Activated T-cell treated with anti-CD3 and anti-CD28 coated beads, Interleukin-2, amount 50 U/mL, for 72 hours (primary cell): ENCODE measurements around the gene SDK2. TPM values are rescaled to one million over a fixed set of nuclear protein-coding genes. Genes with fewer than 3 reads are reported as not detected.

Source experiments
- ATAC-seq, 2 donors: fragments of 150-1000 bp; cut with Tn5 transposase; replicated peaks in 1 of 2; 2 replicates each; pipeline ENCODE4 v1.10.0; 2021; ENCODE audit warnings: moderate library complexity in 2 of 2, mild to moderate bottlenecking in 1 of 2
- DNase-seq, 2 donors: peaks; one replicate each; pipeline ENCODE4 v3.0.0; 2021 to 2022; ENCODE audit warnings: mixed read lengths in 1 of 2
- H3K27ac Mint-ChIP-seq: one replicate; pipeline ENCODE4 v1.8.0; 2022; ENCODE audit warnings: mild to moderate bottlenecking, moderate library complexity, mixed read lengths
- H3K27me3 Mint-ChIP-seq: one replicate; pipeline ENCODE4 v1.8.0; 2022; ENCODE audit warnings: low read depth, mixed read lengths
- H3K36me3 Mint-ChIP-seq, 2 donors: one replicate each; pipeline ENCODE4 v1.8.0; 2022; ENCODE audit warnings: mixed read lengths in 2 of 2, mild to moderate bottlenecking in 1 of 2; ENCODE audit not compliant: insufficient read depth in 2 of 2
- H3K4me1 Mint-ChIP-seq: one replicate; pipeline ENCODE4 v1.8.0; 2022; ENCODE audit warnings: low read depth, mixed read lengths
- H3K4me3 Mint-ChIP-seq, 2 donors: one replicate each; pipeline ENCODE4 v1.8.0; 2022; ENCODE audit warnings: mild to moderate bottlenecking in 2 of 2, mixed read lengths in 2 of 2, moderate library complexity in 2 of 2
- H3K9me3 Mint-ChIP-seq, 2 donors: one replicate each; pipeline ENCODE4 v1.8.0; 2022; ENCODE audit warnings: mixed read lengths in 2 of 2
- total RNA-seq, 2 donors: library from RNA; stranded (reverse); gene quantifications; one replicate each; pipeline ENCODE4 v1.2.3, GENCODE V29; 2022

The SDK2 gene, protein sequence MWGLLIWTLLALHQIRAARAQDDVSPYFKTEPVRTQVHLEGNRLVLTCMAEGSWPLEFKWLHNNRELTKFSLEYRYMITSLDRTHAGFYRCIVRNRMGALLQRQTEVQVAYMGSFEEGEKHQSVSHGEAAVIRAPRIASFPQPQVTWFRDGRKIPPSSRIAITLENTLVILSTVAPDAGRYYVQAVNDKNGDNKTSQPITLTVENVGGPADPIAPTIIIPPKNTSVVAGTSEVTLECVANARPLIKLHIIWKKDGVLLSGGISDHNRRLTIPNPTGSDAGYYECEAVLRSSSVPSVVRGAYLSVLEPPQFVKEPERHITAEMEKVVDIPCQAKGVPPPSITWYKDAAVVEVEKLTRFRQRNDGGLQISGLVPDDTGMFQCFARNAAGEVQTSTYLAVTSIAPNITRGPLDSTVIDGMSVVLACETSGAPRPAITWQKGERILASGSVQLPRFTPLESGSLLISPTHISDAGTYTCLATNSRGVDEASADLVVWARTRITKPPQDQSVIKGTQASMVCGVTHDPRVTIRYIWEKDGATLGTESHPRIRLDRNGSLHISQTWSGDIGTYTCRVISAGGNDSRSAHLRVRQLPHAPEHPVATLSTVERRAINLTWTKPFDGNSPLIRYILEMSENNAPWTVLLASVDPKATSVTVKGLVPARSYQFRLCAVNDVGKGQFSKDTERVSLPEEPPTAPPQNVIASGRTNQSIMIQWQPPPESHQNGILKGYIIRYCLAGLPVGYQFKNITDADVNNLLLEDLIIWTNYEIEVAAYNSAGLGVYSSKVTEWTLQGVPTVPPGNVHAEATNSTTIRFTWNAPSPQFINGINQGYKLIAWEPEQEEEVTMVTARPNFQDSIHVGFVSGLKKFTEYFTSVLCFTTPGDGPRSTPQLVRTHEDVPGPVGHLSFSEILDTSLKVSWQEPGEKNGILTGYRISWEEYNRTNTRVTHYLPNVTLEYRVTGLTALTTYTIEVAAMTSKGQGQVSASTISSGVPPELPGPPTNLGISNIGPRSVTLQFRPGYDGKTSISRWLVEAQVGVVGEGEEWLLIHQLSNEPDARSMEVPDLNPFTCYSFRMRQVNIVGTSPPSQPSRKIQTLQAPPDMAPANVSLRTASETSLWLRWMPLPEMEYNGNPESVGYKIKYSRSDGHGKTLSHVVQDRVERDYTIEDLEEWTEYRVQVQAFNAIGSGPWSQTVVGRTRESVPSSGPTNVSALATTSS (N-terminal part only)
- total RNA-seq = under 1 TPM; 0.26 to 0.44 TPM

- peak; percentile 27 to 48 for ATAC-seq
- peaks cover 26% of the 10 kb centered on the region for H3K27me3 Mint-ChIP-seq
- no peaks in the 10 kb centered on the region for H3K9me3 Mint-ChIP-seq
- H3K36me3 Mint-ChIP-seq = no peaks in the 10 kb centered on the region
- no peak within 1 kb of the TSS for H3K27ac Mint-ChIP-seq
- peak within 1 kb of the TSS; percentile 73 to 91 for H3K4me3 Mint-ChIP-seq
- peak; percentile 8 to 9 for DNase-seq
- H3K4me1 Mint-ChIP-seq = peaks cover 18% of the 10 kb centered on the region
Observed at GRCh38 chr17:73644145-73645049, at the start of gene SDK2. Gene SDK2, minus strand, starts transcription at chr17:73644445. Its CDS starts 357 bp downstream, at chr17:73644088.

DNA sequence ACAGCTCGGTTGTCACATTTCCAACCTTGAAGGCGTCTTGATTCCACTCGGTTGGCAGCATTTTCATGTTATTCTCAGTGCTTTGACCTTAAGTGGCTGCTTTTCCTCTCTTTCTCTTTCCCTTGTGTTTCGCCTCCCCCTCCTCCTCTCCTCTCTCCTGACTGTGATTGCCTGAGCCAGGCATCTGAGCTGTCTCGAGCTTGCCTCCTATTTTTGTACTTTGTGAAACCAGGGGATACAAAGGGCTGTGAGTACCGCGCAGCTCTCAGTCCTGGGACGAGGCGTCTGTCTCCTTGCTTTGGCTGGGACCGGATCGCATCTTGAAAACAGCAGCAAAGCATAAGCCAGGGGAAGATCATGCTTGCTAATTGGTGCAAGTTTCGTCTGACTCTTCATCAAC is 48.8 kb upstream of the SDK2 start:
- Mint-ChIP-seq H3K27me3 (no peaks in the 10 kb centered on the region), H3K27ac (no peak overlapping the region), H3K36me3 (no peaks in the 10 kb centered on the region), H3K9me3 (peaks cover 6 to 9% of the 10 kb centered on the region in 2 donors), H3K4me1 (no peaks in the 10 kb centered on the region), H3K4me3 (no peak overlapping the region)
- DNase-seq (no peak), ATAC-seq (no peak)

DNA sequence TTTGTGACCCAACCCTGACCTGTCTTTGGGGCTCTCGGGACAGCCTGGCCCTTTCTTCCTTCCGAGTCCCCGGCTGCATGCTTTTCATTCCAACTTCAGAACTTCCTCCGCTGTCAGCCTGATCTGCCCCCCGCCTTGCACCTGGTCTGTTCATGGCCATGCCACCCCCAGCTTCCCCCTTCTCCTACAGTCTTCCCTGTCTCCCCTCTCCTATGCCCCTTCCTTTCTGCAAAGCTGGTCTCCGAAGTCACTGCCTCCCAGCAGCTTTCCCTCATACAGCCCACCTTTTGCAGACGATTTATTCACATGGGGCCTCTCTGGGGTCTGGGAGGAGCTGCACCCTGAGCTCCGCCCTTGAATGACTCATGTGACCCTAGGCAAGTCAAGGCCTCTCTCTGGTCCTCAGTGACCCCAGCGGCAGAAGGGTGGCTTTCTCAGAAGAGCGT is 47.1 kb upstream of the SDK2 start:
- Mint-ChIP-seq H3K9me3 (peaks cover 3 to 6% of the 10 kb centered on the region in 2 donors), H3K27me3 (no peaks in the 10 kb centered on the region), H3K27ac (no peak overlapping the region), H3K4me3 (no peak overlapping the region), H3K4me1 (no peaks in the 10 kb centered on the region), H3K36me3 (no peaks in the 10 kb centered on the region)
- no peak for DNase-seq
- no peak for ATAC-seq

- no peak for DNase-seq
- H3K4me3 Mint-ChIP-seq = no peak overlapping the region
- no peaks in the 10 kb centered on the region for H3K4me1 Mint-ChIP-seq
Observed at GRCh38 chr17:73690676-73691075, 46.4 kb upstream of the SDK2 start.

DNA sequence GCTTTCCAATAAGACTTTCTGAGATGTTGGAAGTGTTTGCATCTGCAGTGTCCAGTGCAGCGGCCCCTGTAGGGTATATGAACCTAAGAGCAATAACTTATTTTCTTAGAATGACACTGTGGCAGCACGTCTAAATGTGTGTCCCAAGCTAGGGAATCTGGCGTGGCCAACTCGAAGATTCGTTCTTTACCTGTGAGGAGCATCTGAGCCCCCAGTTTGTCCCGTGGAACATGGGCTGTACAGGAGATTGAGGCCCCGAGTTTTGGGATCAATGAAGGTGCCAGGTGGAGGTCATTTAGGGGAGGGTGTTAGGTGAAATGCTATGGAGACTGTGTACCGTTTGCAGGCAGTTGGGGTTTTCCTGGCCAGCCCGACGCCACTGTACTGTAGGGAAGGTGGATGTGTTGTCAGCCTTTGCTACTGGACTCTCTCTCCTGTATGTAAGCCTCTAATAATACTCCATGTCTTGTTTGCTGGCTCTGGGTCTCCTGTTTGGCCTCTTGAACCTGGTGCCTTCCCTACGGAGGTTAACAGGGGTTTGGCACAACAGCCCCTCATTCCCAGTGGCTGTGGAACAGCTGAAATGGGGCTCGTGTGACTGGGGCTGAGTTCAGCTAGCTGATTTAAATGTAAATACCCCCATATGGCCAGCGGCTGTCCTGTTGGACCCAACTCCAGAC is 45.5 kb upstream of the SDK2 start:
- ATAC-seq = no peak
- no peak overlapping the region for H3K27ac Mint-ChIP-seq
- H3K36me3 Mint-ChIP-seq = no peaks in the 10 kb centered on the region
- H3K9me3 Mint-ChIP-seq = no peaks in the 10 kb centered on the region
- no peaks in the 10 kb centered on the region for H3K27me3 Mint-ChIP-seq
- no peak overlapping the region for H3K4me3 Mint-ChIP-seq
- DNase-seq = no peak
- no peaks in the 10 kb centered on the region for H3K4me1 Mint-ChIP-seq

More at GRCh38 chr17:73690676-73691075, 46.4 kb upstream of the SDK2 start:
- H3K27me3 Mint-ChIP-seq = no peaks in the 10 kb centered on the region
- ATAC-seq = no peak
- H3K9me3 Mint-ChIP-seq = no peaks in the 10 kb centered on the region
- no peaks in the 10 kb centered on the region for H3K36me3 Mint-ChIP-seq
- no peak overlapping the region for H3K27ac Mint-ChIP-seq

GRCh38 chr17:73686961-73687360 is 42.7 kb upstream of the SDK2 start:
- Mint-ChIP-seq H3K27me3 (no peaks in the 10 kb centered on the region), H3K4me1 (no peaks in the 10 kb centered on the region), H3K36me3 (peaks cover 4 to 6% of the 10 kb centered on the region in 2 donors), H3K4me3 (no peak overlapping the region), H3K9me3 (peaks cover 3 to 5% of the 10 kb centered on the region in 2 donors), H3K27ac (no peak overlapping the region)
- ATAC-seq (no peak), DNase-seq (no peak)

GRCh38 chr17:73686126-73686525 is 41.9 kb upstream of the SDK2 start:
- H3K9me3 Mint-ChIP-seq = peaks cover 8 to 10% of the 10 kb centered on the region in 2 donors
- no peak overlapping the region for H3K27ac Mint-ChIP-seq
- peaks cover 7 to 8% of the 10 kb centered on the region in 2 donors for H3K36me3 Mint-ChIP-seq
- H3K4me3 Mint-ChIP-seq = no peak overlapping the region
- no peaks in the 10 kb centered on the region for H3K27me3 Mint-ChIP-seq
- H3K4me1 Mint-ChIP-seq = no peaks in the 10 kb centered on the region
- DNase-seq (no peak), ATAC-seq (no peak)

GRCh38 chr17:73684183-73684582 is 39.9 kb upstream of the SDK2 start:
- Mint-ChIP-seq H3K9me3 (peaks cover 10 to 14% of the 10 kb centered on the region in 2 donors), H3K27ac (no peak overlapping the region), H3K27me3 (no peaks in the 10 kb centered on the region), H3K4me1 (no peaks in the 10 kb centered on the region), H3K36me3 (peaks cover 7 to 8% of the 10 kb centered on the region in 2 donors), H3K4me3 (no peak overlapping the region)
- ATAC-seq = no peak
- DNase-seq = no peak

DNA sequence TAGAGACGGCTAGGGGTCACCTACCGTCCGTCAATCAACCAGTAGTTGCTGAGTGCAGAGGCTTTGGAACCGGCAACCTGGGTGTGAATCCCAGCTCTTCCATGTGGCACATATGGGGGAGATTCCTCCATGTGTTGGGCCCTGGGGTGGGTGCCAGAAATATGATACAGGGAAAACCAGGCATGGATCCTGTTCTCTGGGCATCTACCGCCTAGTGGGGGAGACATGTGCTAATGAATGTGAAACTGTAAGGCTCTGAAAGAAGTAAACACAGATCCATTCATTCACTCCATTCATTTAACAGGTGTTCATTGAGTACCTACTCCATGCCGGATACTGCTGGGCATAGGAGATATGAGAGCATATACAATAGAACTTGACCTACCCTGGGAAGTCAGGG is 39.5 kb upstream of the SDK2 start:
- H3K27me3 Mint-ChIP-seq = no peaks in the 10 kb centered on the region
- H3K4me1 Mint-ChIP-seq = no peaks in the 10 kb centered on the region
- peaks cover 10 to 14% of the 10 kb centered on the region in 2 donors for H3K9me3 Mint-ChIP-seq
- H3K27ac Mint-ChIP-seq = no peak overlapping the region
- H3K36me3 Mint-ChIP-seq = peaks cover 7 to 8% of the 10 kb centered on the region in 2 donors
- DNase-seq = no peak
- ATAC-seq = no peak
- H3K4me3 Mint-ChIP-seq = no peak overlapping the region

GRCh38 chr17:73681946-73682345 is 37.7 kb upstream of the SDK2 start:
- ATAC-seq (no peak), DNase-seq (no peak)
- Mint-ChIP-seq H3K27ac (no peak overlapping the region), H3K36me3 (peaks cover 7 to 8% of the 10 kb centered on the region in 2 donors), H3K4me3 (no peak overlapping the region), H3K9me3 (peaks cover 10 to 14% of the 10 kb centered on the region in 2 donors), H3K4me1 (no peaks in the 10 kb centered on the region), H3K27me3 (no peaks in the 10 kb centered on the region)

GRCh38 chr17:73679476-73679875 is 35.2 kb upstream of the SDK2 start:
- ATAC-seq (no peak), DNase-seq (no peak)
- no peak overlapping the region for H3K4me3 Mint-ChIP-seq
- no peak overlapping the region for H3K27ac Mint-ChIP-seq
- H3K36me3 Mint-ChIP-seq = peaks cover 7 to 8% of the 10 kb centered on the region in 2 donors
- H3K9me3 Mint-ChIP-seq = peaks cover 10 to 14% of the 10 kb centered on the region in 2 donors
- H3K4me1 Mint-ChIP-seq = no peaks in the 10 kb centered on the region
- peaks cover 8% of the 10 kb centered on the region for H3K27me3 Mint-ChIP-seq
